HG03354 (cell line): Measurements from ENCODE around the gene AGBL4.
"Not testable (repeated sequence)": the region's sequence is repeated elsewhere in the genome, so short reads cannot be mapped to it uniquely, and the experiment has no call there.

ENCODE experiments used
- ATAC-seq: cut with Tn5 transposase; IDR thresholded peaks from one replicate; pipeline ENCODE4 v1.9.1; 2021; ENCODE audit warnings: mild to moderate bottlenecking; ENCODE audit not compliant: unreplicated experiment, poor library complexity, severe bottlenecking

Gene AGBL4

GRCh38 chr1:50023292-50024159, at the start of gene AGBL4:
TSS of gene AGBL4 (minus strand) at chr1:50023954.
- ATAC-seq: no peak

GRCh38 chr1:50066806-50067205, 43.1 kb upstream of the AGBL4 start:
- ATAC-seq: no peak

DNA sequence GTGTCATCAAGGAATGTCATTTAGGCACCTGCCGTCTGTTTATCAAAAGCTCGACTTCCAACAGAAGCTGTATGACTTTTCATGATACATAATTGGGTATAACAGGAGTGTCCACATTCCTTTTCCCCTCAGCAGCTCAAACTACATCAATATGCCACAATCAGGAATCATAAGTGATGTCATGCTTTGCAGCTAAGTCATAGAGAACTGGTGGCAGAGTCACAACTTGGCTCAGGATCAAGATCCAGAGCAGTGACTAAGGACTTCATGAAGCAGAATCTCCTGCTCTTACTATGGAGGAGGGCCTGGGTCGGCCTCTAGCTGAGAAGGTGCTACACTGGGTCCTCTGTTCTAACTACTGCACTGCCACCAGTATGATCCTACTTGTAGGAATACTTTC, 36.5 kb upstream of the AGBL4 start:
- ATAC-seq: no peak

DNA sequence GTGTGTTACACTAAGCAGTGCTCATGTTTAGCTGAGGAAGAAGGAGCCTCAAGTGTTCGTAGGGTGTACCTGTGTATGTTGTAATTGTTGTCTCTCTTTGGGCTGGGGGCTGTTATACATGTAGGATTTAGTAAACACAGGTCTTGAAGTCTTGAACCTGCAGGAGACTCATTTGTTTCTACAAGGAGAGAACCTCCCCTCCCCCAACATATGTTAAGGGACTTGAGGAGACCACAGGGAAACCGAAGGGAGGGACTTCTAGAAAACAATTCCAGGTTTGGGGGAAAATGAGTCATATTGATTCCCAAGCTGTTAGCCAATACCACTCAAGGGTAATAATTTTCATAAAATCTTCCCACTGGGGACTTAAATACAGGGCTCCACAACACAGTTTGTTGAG, 25.0 kb upstream of the AGBL4 start:
- ATAC-seq: no peak

- no peak for ATAC-seq
Measured at GRCh38 chr1:50047916-50048694, 24.4 kb upstream of the AGBL4 start.

DNA sequence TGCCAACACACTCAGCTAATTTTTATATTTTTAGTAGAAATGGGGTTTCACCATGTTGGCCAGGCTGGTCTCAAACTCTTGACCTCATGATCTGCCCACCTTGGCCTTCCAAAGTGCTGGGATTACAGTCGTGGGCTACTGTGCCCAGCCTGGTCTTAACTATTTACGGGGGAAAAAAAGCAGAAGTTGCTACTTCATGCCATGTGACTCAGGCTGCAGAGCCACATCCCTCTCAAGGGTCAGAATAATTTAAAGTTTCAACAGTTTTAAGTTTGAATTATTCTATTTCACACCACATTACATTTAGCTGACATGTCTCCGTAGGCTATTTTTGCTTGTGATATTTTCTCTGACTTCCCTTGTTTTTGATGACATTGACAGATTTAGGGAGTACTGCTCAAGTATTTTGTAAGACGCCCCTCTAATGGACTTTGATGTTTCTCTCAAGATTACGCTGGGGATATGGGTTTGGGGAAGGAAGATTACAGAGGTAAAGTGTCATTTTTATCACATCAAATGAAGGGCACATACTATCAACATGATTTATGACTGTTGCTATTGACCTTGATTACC, 14.6 kb upstream of the AGBL4 start:
- ATAC-seq: no peak

- no peak for ATAC-seq
Measured at GRCh38 chr1:50027794-50028193, 4.0 kb upstream of the AGBL4 start.

- no peak for ATAC-seq
Measured at GRCh38 chr1:49995734-49996133, 28.0 kb downstream of the AGBL4 start.

DNA sequence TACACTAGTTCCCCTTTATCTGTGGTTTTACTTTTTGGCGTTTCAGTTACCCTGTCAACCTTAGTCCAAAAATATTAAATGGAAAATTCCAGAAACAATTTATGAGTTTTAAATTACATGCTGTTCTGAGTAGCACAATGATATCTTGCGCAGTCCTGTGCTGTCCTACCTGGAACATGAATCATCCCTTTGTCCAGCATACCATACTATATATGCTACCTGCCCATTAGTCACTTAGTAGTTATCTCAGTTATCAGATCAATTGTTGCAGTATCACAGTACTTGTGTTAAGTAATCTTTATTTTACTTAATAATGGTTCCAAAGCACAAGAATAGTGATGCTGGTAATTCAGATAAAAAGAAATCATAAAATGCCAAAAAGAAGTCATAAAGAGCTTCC, 52.7 kb downstream of the AGBL4 start:
- ATAC-seq: no peak

DNA sequence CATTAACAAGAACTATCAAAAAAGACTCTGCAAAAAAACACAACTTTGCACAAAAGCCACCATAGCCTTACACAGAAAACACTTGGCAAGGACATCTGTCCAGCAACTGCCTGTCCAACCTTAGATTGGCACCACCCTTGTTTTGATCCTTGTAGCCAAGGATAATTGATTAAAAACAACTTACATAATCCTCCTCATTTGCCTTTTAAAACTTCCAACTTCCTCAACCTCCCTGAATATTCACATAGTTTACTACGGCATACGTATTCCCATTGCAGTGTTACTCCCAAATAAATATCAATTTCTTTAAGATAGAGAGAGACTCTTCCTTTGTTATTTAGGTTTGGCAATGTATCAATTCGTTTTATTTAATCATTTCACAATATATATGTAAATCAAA, 72.4 kb downstream of the AGBL4 start:
- no peak for ATAC-seq

GRCh38 chr1:49915301-49915700, 108.5 kb downstream of the AGBL4 start:
- ATAC-seq: not testable (repeated sequence)

DNA sequence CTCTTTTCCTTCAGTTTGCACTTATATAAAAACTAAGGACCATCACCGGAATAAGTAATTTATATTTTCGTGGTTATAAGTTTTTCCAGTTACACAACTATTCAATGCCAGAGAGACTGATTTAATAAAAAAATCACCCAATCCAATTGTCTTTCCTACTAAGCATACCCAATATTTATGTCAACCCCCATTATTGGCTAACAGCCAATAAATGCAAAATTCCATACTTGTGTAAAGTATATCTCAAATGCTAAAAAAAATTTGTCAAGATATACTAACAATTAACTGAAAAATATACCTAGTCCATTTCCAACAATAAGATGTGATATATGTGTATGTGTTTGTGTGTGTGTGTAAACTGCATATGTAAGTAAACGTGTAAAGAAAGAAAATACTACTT, 117.4 kb downstream of the AGBL4 start:
- ATAC-seq: no peak

DNA sequence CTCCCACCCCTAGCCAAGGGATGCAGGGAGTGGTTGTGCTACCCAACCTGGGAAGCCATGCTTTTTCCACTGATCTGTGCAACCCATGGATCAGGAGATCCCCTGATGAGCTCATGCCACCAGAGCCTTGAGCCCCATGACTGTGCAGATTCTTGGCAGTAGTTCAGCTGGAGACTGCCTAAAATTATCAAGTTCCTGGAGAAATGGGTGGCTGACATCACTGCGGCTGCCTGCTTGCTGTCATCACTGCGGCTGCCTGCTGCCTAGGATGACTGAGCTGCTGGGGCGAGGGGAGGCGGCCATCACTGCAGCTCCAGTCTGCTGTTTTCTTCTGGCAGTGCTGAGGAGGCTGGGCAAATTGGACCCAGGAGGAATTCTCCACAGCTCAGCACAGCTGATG, 159.2 kb downstream of the AGBL4 start:
- ATAC-seq: no peak

DNA sequence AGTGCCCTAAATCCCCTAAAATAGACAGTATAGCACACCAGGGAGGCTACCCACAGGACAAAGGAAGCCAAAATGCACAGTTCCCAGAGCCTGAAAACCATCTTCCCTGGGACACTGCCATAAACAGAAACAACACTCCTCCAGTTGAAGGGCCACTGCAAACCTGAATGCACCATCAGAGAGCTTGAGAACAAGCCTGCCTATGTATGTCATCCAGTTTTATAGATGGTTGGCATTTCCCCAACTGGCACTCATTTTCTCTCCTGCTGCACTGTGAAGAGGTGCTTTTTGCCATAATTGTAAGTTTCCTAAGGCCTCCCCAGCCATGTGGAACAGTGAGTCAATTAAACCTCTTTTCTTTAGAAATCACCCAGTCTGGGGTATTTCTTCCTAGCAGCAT, 169.0 kb downstream of the AGBL4 start:
- ATAC-seq: no peak

DNA sequence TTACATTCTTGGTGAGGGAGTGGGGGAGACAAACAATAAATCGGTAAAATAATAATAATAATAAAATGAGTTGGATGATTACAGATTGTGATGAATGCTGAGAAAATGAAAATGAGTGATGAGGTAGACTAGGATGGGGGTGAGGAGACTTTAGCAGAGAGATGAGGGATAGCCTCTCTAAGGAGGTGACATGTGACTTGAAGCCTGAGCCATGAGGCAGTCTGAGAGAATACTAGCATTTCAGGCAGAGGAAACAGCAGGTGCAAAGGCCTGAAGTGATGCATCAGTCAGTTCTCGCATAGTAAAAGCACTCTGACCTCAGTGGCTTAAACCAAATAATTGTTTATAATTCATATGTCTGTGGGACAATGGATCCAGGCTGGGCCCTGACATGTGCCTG, 181.2 kb downstream of the AGBL4 start:
- no peak for ATAC-seq

- ATAC-seq: no peak
Measured at GRCh38 chr1:49841767-49842166, 182.0 kb downstream of the AGBL4 start.

DNA sequence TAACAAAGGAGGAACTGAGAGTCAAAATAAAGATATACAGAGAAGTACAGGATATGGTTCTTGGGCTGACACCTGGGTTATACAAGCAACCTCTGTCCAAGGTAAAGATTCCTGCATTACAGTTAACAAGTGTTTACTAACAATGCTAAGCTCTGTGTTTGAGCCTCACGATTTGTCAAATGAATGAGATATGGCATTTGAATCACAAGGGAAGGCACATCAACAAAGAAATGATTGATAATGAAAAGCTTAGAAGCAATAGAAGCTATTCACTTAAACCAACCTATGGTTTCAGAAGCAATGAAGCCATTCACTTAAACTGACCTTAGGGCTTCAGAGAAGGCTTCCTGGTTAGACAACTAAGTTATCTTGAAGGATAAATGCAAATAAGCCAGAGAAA, 199.5 kb downstream of the AGBL4 start:
- ATAC-seq: no peak

DNA sequence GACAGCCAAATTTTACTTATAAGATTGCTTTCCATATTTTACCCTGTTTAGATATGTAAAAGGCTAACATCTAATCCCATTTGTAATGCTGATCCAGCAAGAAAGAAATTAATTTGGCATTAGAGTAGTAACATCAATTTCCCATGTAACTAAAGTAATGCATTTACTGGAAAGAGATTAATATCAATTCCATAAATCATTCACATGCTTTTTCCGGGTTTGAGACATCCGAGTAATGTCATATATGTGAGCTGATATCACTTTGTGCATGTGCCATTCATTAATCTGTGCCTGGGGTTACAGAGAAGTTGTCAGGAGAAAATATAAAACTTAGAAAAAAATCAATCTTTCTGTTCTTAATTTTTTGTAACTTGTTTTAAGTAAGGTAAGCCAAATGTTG, 206.1 kb downstream of the AGBL4 start:
- ATAC-seq: no peak

- ATAC-seq: not testable (repeated sequence)
Measured at GRCh38 chr1:49787013-49787412, 236.7 kb downstream of the AGBL4 start.

DNA sequence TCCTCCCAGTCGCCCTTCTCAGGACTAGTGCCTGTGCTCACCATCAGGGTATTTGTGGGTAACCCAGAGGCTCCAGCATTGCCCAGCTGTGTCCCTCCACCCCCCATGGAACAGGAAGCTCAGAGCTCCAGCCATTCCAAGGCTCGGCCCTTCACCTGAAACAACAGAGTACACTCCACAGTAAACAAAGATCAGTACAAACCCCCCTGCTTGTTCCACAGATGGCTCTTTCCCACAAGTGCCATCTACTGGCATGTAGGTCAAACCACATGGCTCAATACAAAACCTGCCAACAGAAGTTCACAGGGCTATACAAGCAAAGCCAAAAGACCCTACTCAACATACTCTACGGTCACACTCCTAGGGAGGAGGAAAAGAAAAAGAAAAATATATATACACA, 258.7 kb downstream of the AGBL4 start:
- no peak for ATAC-seq

DNA sequence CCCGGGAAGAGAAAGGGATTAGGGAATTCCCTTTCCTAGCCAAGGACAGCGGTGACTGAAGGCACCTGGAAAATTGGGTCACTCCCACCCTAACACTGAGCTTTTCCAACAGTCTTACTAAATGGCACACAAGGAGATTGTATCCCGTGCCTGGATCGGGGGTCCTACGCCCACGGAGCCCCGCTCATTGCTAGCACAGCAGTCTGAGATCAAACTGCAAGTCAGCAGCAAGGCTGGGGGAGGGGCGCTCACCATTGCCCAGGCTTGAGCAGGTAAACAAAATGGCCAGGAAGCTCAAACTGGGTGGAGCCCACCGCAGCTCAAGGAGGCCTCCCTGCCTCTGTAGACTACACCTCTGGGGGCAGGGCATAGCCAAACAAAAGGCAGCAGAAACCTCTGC, 285.6 kb downstream of the AGBL4 start:
- ATAC-seq: not testable (repeated sequence)
